Activated naive CD8-positive, alpha-beta T cell treated with anti-CD3 and anti-CD28 coated beads, Interleukin-2, amount 50 U/mL, for 24 hours (primary cell): ENCODE data around the gene KBTBD7.
"Not testable (repeated sequence)": the region's sequence is repeated elsewhere in the genome, so short reads cannot be mapped to it uniquely, and the experiment has no call there.

Experiments used
- ATAC-seq: fragments of 150-1000 bp; cut with Tn5 transposase; one replicate; pipeline ENCODE4 v1.10.0; 2021
- DNase-seq: peaks from one replicate; pipeline ENCODE4 v3.0.0; 2021
- H3K27ac Mint-ChIP-seq: one replicate; pipeline ENCODE4 v1.8.0; 2021; ENCODE audit warnings: mild to moderate bottlenecking, mixed read lengths
- H3K27me3 Mint-ChIP-seq: one replicate; pipeline ENCODE4 v1.8.0; 2021; ENCODE audit warnings: mixed read lengths
- H3K36me3 Mint-ChIP-seq: one replicate; pipeline ENCODE4 v1.8.0; 2021; ENCODE audit warnings: low read depth, mixed read lengths
- H3K4me1 Mint-ChIP-seq: one replicate; pipeline ENCODE4 v1.8.0; 2021; ENCODE audit warnings: mixed read lengths
- H3K4me3 Mint-ChIP-seq: one replicate; pipeline ENCODE4 v1.8.0; 2021; ENCODE audit warnings: mild to moderate bottlenecking, moderate library complexity, mixed read lengths
- H3K9me3 Mint-ChIP-seq: one replicate; pipeline ENCODE4 v1.8.0; 2021; ENCODE audit warnings: mixed read lengths

KBTBD7 gene

GRCh38 chr13:41175576-41175975 is 18.8 kb downstream of the KBTBD7 start:
- H3K27me3 Mint-ChIP-seq, ATAC-seq, DNase-seq, H3K36me3 Mint-ChIP-seq, H3K4me3 Mint-ChIP-seq, H3K27ac Mint-ChIP-seq: not testable (repeated sequence)
- Mint-ChIP-seq H3K9me3 (peaks cover 28% of the 10 kb centered on the region), H3K4me1 (peaks cover 30% of the 10 kb centered on the region)

DNA sequence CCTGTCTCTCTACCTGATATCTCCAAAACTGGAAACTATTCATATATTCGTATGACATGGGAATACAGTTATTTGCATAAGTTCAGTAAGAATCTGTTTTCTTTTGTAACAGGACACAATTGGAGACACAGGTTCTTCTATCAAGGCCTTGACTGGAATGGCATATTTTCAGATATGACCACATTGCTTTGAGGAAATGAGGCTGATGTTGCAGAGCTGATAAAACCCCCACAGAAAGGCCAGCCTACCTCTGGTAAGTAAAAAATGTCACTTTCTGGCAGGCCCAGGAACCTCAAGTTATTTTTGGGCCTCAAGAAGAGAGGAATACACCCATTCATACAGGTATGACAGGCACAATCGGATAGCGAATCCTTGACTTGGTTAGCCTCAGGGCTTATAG is 32.2 kb downstream of the KBTBD7 start:
- Mint-ChIP-seq H3K4me1 (peaks cover 3% of the 10 kb centered on the region), H3K27ac (no peak overlapping the region), H3K27me3 (no peaks in the 10 kb centered on the region), H3K36me3 (peaks cover 4% of the 10 kb centered on the region), H3K9me3 (no peaks in the 10 kb centered on the region), H3K4me3 (no peak overlapping the region)
- no peak for DNase-seq
- ATAC-seq, result no peak

DNA sequence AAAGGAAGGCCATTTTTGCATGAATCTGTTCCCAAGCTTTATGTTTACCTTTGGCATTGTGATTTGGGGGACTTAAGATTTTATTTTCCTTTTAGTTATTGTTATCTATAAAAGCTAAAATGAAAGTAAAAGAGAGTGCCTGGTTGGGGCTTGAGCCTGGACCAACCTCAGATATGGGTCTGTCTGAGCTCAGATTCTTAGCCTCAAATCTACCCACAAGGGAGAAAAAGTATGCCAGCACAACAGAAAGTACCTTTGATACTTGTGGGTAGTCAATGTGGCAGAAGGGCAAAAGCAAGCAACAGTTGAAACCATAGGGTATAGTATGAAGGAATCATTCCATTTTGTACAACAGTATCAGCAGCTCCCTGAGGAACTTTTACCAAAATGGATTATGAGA is 35.2 kb downstream of the KBTBD7 start:
- Mint-ChIP-seq H3K4me3 (no peak overlapping the region), H3K4me1 (peaks cover 3% of the 10 kb centered on the region), H3K9me3 (no peaks in the 10 kb centered on the region), H3K27ac (no peak overlapping the region), H3K36me3 (peaks cover 3% of the 10 kb centered on the region), H3K27me3 (no peaks in the 10 kb centered on the region)
- DNase-seq (no peak), ATAC-seq (no peak)

GRCh38 chr13:41157048-41157717 is 37.2 kb downstream of the KBTBD7 start:
- peaks cover 14% of the 10 kb centered on the region for H3K9me3 Mint-ChIP-seq
- DNase-seq, result no peak
- H3K27me3 Mint-ChIP-seq, result no peaks in the 10 kb centered on the region
- peaks cover 4% of the 10 kb centered on the region for H3K36me3 Mint-ChIP-seq
- no peak overlapping the region for H3K27ac Mint-ChIP-seq
- ATAC-seq, result no peak
- no peak overlapping the region for H3K4me3 Mint-ChIP-seq
- peaks cover 3% of the 10 kb centered on the region for H3K4me1 Mint-ChIP-seq

GRCh38 chr13:41156620-41157019 is 37.7 kb downstream of the KBTBD7 start:
- peaks cover 10% of the 10 kb centered on the region for H3K36me3 Mint-ChIP-seq
- H3K4me3 Mint-ChIP-seq, result no peak overlapping the region
- DNase-seq (no peak), ATAC-seq (no peak)
- peaks cover 19% of the 10 kb centered on the region for H3K9me3 Mint-ChIP-seq
- no peak overlapping the region for H3K27ac Mint-ChIP-seq
- H3K4me1 Mint-ChIP-seq, result peaks cover 3% of the 10 kb centered on the region
- H3K27me3 Mint-ChIP-seq, result no peaks in the 10 kb centered on the region

DNA sequence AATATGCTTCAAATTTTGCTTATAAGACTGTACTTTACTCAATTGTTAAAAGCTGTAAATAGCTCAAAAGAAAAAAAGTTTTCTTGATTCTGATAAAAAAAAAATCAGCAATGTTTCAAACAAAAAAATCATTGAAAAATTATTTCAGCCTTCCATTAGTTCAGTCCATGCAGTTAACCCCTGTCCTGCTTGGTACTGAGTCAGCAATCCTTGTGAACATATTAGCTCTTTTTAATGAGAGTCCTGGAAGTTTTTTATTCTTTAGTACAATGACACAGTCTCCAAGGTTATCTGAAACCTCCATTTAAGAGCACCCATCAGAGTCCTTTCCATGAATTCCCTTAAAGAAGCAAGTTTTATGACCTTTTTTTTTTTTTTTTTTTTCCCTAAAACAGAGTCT is 40.3 kb downstream of the KBTBD7 start:
- H3K4me3 Mint-ChIP-seq, result no peak overlapping the region
- DNase-seq (no peak), ATAC-seq (no peak)
- H3K9me3 Mint-ChIP-seq, result peaks cover 41% of the 10 kb centered on the region
- H3K4me1 Mint-ChIP-seq, result no peaks in the 10 kb centered on the region
- H3K36me3 Mint-ChIP-seq, result peaks cover 29% of the 10 kb centered on the region
- H3K27me3 Mint-ChIP-seq, result no peaks in the 10 kb centered on the region
- H3K27ac Mint-ChIP-seq, result no peak overlapping the region

DNA sequence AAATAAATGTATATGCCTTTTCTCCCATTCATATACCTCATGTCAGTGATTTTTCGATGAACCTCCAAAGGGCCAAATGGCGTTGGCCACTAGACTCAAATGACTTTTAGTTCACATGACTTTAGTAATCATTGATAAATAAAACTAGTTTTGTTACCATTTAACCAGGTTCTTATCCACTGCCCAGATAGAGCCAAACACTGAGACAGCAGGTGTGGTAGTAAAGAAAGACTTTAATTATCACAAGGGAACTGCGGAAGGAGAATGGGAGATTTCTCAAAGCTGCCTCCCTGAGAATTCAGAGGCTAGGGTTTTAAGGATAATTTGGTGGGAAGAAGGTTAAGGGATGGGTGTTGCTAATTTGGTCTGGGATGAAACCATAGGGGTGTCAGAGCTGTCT is 42.4 kb downstream of the KBTBD7 start:
- Mint-ChIP-seq H3K9me3 (peaks cover 61% of the 10 kb centered on the region), H3K4me3 (no peak overlapping the region), H3K27ac (no peak overlapping the region), H3K36me3 (peaks cover 46% of the 10 kb centered on the region), H3K4me1 (no peaks in the 10 kb centered on the region), H3K27me3 (no peaks in the 10 kb centered on the region)
- ATAC-seq (no peak), DNase-seq (no peak)

DNA sequence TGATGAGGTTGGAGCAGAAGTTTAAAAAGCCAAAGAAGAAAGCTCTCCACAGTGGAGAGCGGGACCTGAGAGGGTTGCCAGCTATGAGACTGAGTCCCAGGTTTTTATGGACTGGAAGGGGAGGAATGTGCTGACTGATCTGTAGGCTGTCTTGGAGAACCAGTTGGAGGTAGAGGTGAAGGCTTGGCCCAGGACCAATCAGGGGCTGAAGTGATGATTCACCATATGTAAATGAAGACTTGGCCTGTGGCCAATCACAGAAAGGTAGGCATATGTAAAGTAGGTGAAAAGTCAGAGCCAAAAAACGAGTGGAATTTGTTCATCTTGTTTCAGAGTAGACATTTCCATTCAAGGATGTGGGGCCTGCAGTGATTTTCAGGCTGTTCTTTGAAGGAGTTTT is 44.3 kb downstream of the KBTBD7 start:
- no peaks in the 10 kb centered on the region for H3K4me1 Mint-ChIP-seq
- no peak for DNase-seq
- ATAC-seq, result no peak
- H3K9me3 Mint-ChIP-seq, result peaks cover 64% of the 10 kb centered on the region
- peaks cover 49% of the 10 kb centered on the region for H3K36me3 Mint-ChIP-seq
- H3K4me3 Mint-ChIP-seq, result no peak overlapping the region
- no peak overlapping the region for H3K27ac Mint-ChIP-seq
- no peaks in the 10 kb centered on the region for H3K27me3 Mint-ChIP-seq

GRCh38 chr13:41148419-41149283 is 45.7 kb downstream of the KBTBD7 start:
- Mint-ChIP-seq H3K27me3 (no peaks in the 10 kb centered on the region), H3K4me3 (no peak overlapping the region), H3K27ac (no peak overlapping the region), H3K4me1 (no peaks in the 10 kb centered on the region), H3K36me3 (peaks cover 51% of the 10 kb centered on the region), H3K9me3 (peaks cover 63% of the 10 kb centered on the region)
- no peak for DNase-seq
- ATAC-seq, result no peak

DNA sequence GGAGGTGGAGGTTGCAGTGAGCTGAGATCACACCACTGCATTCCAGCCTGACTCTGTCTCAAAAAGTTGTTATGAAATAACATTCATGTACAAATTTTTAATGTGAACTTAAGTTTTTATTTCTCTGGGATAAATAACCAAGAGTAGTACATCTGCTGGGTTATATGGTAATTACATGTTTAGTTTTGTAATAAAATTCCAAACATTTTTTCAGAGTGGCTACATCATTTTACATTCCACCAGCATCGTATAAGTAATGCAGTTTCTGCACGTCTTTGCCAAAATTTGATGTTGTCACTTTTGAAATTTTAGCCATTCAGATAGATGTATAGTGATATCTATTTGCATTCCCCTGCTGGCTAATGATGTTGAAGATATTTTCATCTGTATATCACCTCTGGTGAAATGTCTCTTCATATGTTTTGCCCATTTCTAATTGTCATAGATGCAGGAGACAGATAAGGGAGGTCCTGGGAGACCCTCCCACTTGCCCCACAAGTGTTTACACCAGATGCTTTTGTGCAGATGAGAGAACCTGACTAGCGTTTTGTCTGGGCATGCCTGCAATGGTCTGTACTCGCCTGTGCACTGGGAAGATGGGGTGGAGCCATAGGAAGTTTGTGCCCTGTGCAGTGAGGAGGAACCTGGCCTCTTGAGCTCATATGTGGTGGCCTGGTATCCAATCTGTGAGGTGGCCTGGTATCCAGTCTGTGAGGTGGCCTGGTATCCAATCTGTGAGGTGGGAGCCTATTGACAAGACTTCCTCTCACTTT is 49.0 kb downstream of the KBTBD7 start:
- H3K27me3 Mint-ChIP-seq, result no peaks in the 10 kb centered on the region
- no peak overlapping the region for H3K27ac Mint-ChIP-seq
- H3K4me3 Mint-ChIP-seq, result no peak overlapping the region
- ATAC-seq (no peak), DNase-seq (no peak)
- H3K4me1 Mint-ChIP-seq, result peaks cover 3% of the 10 kb centered on the region
- H3K9me3 Mint-ChIP-seq, result peaks cover 35% of the 10 kb centered on the region
- H3K36me3 Mint-ChIP-seq, result peaks cover 33% of the 10 kb centered on the region

GRCh38 chr13:41144576-41144975 is 49.8 kb downstream of the KBTBD7 start:
- Mint-ChIP-seq H3K4me1 (peaks cover 7% of the 10 kb centered on the region), H3K9me3 (peaks cover 28% of the 10 kb centered on the region), H3K4me3 (no peak overlapping the region), H3K27ac (no peak overlapping the region), H3K27me3 (no peaks in the 10 kb centered on the region), H3K36me3 (peaks cover 27% of the 10 kb centered on the region)
- DNase-seq (no peak), ATAC-seq (no peak)
